Measurements from ENCODE around the gene RAB3IL1.
A peak's percentile ranks its signal among the peaks of the same experiment; 100 is the strongest.

RAB3IL1 gene

DNA sequence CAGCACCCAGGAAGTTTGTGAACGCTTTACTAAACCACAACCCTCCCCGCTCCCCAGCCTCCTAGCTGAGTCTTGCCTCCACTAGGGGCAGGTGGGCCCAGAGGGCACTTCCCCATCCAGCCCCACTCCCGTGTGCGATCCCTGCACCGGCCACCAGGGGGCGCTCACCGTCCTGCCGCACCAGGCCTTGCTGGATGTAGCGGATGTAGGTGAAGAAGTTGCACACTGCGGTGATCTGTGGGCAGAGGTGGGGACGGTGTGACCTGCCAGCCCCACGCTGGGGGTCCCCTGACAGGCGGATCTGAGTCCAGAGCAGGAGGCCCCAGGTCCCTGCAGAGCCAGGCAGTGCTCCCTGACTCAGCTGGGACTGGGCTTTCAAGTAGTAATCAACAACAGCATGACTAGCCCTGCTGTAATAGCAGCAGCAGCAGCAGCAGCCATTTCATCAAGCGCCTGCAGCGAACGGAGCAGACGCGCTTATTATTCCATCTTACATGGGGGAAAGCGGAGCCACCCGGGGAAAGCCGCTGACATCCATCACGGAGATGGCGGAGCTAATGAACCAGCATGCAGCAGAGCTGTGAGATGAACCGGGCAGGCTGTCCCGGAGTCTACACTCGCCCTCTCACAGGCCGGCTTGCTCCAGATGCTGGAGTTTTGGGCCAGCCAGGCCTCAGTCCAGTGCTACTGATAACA, 18.1 kb downstream of the RAB3IL1 start:
- no peaks in the 10 kb centered on the region for H3K9me3 Mint-ChIP-seq
- peak overlapping the region; percentile 44 for H3K27ac Mint-ChIP-seq
- TF ChIP-seq, protein P1, sequence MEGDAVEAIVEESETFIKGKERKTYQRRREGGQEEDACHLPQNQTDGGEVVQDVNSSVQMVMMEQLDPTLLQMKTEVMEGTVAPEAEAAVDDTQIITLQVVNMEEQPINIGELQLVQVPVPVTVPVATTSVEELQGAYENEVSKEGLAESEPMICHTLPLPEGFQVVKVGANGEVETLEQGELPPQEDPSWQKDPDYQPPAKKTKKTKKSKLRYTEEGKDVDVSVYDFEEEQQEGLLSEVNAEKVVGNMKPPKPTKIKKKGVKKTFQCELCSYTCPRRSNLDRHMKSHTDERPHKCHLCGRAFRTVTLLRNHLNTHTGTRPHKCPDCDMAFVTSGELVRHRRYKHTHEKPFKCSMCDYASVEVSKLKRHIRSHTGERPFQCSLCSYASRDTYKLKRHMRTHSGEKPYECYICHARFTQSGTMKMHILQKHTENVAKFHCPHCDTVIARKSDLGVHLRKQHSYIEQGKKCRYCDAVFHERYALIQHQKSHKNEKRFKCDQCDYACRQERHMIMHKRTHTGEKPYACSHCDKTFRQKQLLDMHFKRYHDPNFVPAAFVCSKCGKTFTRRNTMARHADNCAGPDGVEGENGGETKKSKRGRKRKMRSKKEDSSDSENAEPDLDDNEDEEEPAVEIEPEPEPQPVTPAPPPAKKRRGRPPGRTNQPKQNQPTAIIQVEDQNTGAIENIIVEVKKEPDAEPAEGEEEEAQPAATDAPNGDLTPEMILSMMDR (IDR thresholded peaks at IDR 0.05), result peak; percentile 100
- no peaks in the 10 kb centered on the region for H3K36me3 Mint-ChIP-seq (ENCODE audit: low read depth)
- H3K4me3 Mint-ChIP-seq, result no peak overlapping the region
- H3K27me3 Mint-ChIP-seq (ENCODE audit: low read depth, poor library complexity), result peaks cover 13% of the 10 kb centered on the region
- H3K4me1 Mint-ChIP-seq, result peaks cover 21% of the 10 kb centered on the region
- peak; percentile 96 for DNase-seq

DNA sequence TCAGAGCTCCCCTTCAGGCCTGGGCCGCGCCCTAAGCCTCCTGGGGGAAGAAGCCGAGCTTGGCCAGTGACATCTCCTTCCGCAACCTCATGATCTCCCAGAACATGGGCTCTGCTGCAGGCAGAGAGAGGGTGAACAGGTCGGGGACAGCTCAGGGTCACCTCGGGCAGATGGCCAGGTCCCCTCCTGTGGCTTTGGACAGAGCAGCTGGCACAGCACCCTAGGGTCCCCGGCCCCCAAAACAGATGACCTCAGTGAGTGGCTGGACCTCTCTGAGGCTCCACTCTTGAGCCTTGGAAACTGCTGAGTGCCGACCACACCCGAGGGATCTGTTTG, 19.2 kb downstream of the RAB3IL1 start:
- Mint-ChIP-seq H3K4me1 (peaks cover 14% of the 10 kb centered on the region), H3K27ac (no peak overlapping the region)

DNA sequence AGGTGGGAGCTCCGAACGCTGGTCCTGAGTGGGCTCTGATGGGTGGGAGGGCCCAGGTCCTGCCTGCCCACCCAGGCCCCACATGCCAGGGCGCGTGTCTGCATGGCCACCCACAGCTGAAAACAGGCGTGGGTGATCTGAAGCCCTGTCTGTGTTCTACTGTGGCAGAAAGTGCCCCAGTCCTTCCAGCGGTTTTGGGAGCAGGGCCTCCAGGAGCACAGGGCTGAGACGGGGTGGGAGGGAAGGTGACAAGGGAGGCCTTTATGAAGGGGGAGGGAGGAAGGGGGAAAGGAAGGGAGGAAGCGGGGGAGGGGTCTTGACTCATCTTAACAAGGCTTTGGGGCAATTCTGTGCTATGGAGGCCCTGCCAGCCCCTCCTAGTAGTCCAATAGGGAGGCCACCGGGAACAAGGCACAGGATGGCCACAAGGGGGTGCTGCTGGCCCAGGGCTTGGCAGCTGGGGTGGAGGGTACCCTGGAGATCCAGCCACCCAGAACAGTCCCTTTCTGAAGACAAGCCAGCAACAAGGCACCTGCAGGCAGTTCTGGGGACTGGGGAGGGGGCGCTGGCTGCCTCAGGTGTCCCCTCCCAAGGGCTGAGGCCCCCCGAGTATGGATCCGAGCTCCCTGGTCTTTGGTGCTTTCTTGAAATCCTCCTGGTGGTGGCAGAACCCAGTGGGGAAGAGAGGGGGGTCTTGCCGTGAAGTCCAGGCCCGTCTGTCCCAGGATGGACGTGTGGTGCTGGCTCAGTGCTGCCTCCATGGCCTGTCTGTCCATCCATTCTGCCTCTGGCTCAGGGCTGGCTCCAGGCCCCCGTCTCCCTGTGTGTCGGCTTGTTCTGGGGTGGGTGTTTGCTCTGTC, 19.7 kb downstream of the RAB3IL1 start:
- H3K27me3 Mint-ChIP-seq (ENCODE audit: low read depth, poor library complexity), result peaks cover 24% of the 10 kb centered on the region
- peak; percentile 91 for DNase-seq
- no peaks in the 10 kb centered on the region for H3K9me3 Mint-ChIP-seq
- TF ChIP-seq, protein P1 (IDR thresholded peaks at IDR 0.05), result peak; percentile 87
- H3K36me3 Mint-ChIP-seq (ENCODE audit: low read depth), result no peaks in the 10 kb centered on the region
- H3K27ac Mint-ChIP-seq, result no peak overlapping the region
- H3K4me3 Mint-ChIP-seq, result no peak overlapping the region
- peaks cover 8% of the 10 kb centered on the region for H3K4me1 Mint-ChIP-seq

More for the DNA sequence above, 19.2 kb downstream of the RAB3IL1 start:
- TF ChIP-seq, protein P1 (IDR thresholded peaks at IDR 0.05), result no peak
- Mint-ChIP-seq H3K4me3 (no peak overlapping the region), H3K9me3 (no peaks in the 10 kb centered on the region), H3K36me3 (ENCODE audit: low read depth) (no peaks in the 10 kb centered on the region), H3K27me3 (ENCODE audit: low read depth, poor library complexity) (peaks cover 18% of the 10 kb centered on the region)
- DNase-seq, result no peak

DNA sequence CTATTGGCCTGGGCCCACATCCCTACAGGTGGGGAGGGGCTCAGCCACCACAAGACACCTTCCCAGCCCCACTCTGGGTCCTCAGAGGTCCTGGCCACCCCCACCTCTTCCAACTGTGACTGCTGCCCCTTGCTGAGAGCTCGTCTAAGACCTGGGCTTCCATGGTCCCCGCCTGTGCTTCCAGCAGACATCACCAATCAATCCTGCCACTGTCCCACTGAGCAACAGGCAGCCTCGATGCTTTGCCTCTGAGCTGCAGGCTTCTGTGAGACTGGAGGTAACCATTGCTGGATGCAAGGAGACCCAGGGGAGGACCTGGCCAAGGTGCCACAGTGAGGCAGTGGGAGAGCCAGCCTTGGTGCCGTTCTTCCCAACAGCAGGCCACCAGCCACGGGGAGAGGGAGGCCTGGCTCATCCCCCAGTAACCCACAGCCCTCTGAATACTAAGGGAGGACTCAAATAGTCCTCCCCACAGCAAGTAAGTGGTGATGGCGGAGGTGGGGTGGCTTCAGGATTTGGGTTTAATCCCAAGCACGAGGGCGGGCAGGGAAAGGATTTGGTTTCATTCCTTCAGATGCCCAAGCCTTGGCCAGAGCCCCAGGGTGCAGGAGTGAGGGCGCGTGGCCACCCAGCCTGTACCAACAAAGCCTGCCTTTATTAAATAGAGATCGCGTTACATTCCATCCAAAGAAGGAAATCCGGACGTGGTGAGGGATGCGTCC, 20.5 kb downstream of the RAB3IL1 start:
- Mint-ChIP-seq H3K4me1 (peaks cover 7% of the 10 kb centered on the region), H3K9me3 (no peaks in the 10 kb centered on the region), H3K27me3 (ENCODE audit: low read depth, poor library complexity) (peaks cover 30% of the 10 kb centered on the region), H3K4me3 (no peak overlapping the region), H3K27ac (no peak overlapping the region), H3K36me3 (ENCODE audit: low read depth) (no peaks in the 10 kb centered on the region)
- TF ChIP-seq, protein P1 (IDR thresholded peaks at IDR 0.05), result no peak
- DNase-seq, result no peak

DNA sequence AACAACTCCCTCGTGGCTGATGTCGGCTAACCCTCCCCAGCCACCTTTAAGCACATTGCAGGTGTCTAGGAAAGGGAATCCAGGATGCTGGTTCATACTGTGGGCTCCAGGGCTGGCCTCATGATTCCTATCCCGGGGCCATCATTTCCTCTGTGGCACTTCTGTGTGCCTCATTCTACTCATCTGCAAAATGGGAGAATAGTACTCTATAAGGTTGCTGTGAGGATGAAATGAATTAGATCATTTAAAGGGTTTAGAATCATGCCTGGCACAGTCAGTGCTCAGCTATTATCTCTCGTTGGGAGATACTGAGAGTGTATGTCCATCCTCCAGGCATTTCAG, 21.7 kb downstream of the RAB3IL1 start:
- DNase-seq, result no peak
- H3K36me3 Mint-ChIP-seq (ENCODE audit: low read depth), result no peaks in the 10 kb centered on the region

More for the DNA sequence above, 21.7 kb downstream of the RAB3IL1 start:
- Mint-ChIP-seq H3K9me3 (no peaks in the 10 kb centered on the region), H3K27ac (no peak overlapping the region), H3K4me1 (peaks cover 10% of the 10 kb centered on the region), H3K27me3 (ENCODE audit: low read depth, poor library complexity) (peaks cover 30% of the 10 kb centered on the region), H3K4me3 (no peak overlapping the region)
- TF ChIP-seq, protein P1 (IDR thresholded peaks at IDR 0.05), result no peak
